Fibroblast of upper back skin (primary cell): ENCODE results near the gene LRMDA.

Experiments
- DNase-seq: peaks from one replicate; pipeline ENCODE4 v3.0.0-alpha.2; 2013

The LRMDA gene

DNA sequence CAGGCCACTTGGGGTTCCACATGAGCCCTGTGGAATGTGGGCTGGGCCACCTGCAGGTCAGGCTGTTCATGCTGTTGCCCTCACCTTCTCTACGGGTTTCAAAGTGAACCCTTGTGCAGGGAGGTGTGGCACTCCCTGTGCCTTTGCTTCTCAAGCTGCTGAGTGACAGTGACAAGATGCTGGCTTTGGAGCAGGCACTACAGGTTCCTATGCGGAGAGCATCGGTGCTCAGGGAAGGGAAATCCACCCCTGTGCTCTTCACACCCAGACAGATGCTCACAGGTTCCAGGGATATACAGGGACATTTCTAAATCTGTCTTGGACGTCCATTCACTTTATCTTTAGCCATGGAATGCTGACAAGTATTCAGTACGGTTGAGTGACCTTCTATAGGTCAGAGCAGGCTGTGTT lies 1005.0 kb downstream of the LRMDA start:
- DNase-seq: no peak

DNA sequence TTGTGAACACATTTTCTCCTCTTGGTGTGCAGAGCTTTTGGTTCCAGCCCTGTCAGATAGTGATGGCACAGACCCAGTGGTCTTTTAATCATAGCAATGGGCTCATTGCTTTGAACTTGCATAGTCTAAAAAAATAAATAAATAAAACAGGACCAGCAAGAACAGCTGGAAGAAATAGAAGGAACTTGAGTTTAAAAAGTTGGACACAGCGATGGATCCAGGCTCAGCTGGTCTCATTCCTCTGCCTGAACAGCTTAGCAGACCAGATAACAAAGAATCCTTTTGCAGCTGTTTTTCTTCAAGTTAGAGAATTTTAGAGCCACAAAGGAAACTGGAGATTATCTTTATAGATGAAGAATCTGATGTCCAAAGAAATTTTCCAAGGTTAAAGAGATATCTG lies 1005.6 kb downstream of the LRMDA start:
- DNase-seq: no peak

DNA sequence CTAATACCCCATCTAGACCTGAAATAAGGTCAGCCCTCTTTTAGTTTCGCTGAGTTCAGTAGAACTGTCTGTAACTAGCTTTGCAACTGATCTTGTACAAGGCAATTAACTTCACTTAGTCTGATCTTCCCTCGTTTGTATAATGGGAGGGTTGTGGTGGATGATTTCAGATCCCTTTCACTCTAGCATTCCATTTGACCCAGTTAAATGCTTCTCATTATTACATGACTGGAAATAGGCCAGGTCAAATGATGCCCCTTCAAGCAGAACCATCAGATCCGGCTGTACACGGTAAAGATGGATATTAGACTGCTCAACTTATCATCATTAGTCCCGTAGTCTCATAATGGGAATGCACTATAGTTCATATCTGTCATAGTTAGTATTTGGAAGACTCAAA lies 1009.0 kb downstream of the LRMDA start:
- no peak for DNase-seq

DNA sequence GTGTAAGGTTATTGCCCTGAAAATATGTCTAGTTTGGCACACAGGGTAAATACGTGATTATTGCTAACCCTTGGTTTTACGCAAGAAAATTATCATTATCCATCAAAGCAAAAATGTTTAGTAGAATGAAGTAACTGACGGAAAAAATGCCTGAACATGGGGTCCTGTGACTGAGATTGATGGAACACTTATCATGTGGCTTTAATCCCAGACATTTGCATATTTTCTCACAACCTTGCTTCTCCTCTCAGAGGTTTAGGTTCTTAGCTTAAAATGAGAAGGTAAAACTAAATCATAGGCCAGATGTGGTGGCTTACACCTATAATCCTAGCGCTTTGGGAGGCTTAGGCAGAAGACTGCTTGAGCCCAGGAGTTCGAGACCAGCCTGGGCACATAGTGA lies 1010.7 kb downstream of the LRMDA start:
- DNase-seq: no peak

DNA sequence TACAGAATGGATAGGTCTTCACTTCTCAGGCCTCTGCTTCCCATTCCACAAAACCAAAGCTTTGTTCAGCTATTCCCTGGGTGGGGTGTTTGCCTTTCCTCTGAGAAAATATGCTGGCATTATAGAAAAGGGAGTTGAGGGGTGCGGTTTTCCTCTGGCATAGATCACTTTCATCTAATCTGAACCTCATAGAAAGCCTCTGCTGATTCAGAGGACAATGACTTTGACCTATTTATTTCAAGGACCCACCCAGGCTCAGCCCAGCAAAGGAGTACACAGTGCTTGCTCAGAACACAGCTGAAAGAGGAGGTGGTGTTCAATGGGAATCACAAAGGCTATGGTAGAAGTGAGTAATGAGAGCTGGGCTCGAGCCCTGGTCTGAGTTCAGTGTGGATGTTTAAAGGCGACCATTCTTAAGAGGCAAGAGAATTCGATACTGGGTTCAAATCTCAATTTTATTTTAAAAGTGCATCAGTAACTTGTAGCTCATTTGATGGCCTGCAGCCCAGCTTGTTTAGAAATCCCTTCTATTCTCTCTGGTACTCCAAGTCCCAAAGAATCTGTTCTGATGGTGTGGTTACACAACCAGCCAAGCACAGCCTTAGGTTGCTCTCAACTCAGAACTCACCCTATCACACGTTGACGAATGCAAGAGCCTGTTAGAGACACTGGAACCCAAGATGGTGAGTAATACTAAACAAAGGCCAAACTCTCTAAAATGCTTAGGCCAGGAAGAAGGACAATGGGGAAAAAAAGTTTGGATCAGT lies 1012.8 kb downstream of the LRMDA start:
- no peak for DNase-seq

DNA sequence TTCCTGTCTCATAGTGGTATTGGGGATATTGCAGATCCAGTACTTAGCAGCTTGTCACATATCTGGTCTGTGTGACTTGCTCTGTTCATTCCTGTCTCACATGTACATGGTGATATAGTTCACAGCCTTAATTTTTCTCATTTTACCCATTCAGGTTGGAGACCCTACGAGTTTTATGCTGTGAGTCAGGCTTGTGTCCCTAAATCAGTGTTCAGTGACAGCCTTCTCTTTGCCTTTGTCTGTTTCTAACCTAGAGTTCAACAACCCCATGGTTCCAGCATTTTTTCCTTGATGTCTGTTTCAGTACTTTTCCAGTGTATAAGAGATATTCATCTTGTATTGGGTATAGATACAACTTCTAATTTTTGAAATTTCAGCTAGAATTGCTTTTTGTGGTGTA lies 1016.2 kb downstream of the LRMDA start:
- no peak for DNase-seq

DNA sequence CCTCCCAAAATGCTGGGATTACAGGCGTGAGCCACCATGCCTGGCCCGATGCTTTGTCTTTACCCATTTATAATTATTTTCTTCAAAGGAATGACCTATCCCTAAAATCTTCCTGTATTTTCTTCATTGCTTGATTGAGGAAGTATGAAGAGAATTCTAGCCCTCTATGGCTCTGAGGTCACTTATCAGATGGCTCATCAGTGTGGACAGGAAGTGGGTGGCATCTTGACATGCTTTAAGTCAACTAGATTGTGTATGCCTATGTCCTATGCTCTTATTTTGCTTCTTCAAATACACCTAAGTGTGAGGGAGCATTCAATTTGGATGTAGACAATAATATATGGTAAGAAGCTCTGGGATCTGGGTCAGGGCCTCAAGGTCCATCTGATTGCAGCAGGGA lies 1020.5 kb downstream of the LRMDA start:
- DNase-seq: no peak

DNA sequence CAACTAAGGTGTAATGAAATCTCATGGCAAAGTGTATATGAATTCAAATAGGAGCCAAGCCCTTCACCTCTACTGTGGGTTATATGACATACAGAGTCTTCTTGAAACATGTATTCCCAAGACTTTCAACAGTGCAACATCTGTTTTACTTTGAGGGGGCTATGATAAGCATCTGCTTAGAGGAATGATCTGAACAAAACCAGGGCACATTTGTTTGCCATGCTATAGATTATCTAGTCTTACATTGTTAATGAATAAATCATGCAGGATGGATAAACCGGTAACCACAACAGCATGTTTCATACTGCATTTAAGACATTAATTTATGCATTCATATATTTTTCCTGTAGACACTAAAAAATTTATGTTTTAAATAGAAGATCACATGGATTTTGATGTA lies 1021.9 kb downstream of the LRMDA start:
- peak; percentile 86 for DNase-seq

DNA sequence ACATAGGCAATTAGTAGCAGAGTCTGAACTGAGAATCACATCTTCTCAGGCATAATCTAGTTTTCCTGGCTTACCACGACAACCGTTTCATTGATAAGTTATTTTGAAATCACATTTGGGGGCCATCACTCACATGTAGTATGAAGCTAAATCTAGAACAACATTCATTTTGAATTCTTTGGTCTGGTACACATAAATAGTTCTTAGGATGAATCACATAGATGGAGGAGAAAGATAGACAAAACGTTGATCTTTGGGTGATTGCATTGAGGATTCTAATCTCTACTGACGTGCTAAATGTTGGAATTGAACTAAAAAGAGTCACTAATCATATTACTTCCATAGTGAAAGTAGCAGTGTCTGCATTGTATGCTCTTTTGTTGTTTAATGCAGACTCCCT lies 1022.6 kb downstream of the LRMDA start:
- DNase-seq: peak; percentile 67

DNA sequence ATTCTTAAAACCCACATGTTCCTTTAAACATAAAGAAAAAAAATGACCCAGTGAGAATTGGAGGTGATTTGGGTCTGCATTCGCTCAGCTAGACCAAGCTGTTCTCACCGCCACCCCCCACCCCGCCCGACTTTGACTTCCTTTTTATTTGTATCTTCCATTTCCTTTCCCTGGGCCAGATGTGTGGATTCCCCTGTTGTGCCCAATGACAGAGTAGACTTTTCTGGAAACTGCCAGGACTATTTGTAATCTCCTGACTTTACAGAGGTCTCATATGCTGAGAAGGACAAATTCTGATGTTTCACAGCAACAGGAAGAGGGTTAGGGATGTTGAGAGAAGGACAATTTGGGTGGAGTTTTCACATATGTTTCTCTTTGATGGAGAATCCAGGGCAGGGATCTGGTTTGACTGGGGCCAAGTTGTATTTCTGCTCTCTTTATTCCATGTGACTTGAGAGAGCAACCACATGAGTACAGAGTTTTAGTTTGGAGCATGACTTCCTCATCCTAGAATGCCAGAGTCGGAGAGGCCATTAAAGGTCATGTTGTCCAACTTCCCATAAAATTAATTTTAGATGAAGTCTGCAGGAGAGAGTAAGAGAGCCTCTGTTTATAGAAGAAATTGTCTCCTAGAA lies 1023.2 kb downstream of the LRMDA start:
- DNase-seq: no peak

DNA sequence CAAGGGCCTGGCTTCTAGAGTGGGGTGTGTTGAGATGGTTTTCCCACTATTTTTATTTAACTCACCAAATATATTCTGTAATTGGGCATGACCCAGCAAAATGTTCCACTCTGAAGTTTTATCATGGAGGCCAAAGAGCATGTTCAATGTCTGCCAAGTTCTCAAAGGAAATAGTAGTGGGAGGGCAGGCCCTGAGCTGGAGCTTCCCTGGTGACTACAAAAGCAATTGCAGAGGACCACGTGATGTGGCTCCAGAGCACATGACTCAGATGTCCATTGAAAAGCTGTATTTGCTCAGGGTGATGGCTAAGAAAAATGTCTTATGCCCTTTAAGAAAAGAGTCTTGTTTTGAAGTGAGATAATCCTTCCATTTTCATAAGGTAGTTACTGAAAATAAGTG lies 1024.8 kb downstream of the LRMDA start:
- DNase-seq: no peak

DNA sequence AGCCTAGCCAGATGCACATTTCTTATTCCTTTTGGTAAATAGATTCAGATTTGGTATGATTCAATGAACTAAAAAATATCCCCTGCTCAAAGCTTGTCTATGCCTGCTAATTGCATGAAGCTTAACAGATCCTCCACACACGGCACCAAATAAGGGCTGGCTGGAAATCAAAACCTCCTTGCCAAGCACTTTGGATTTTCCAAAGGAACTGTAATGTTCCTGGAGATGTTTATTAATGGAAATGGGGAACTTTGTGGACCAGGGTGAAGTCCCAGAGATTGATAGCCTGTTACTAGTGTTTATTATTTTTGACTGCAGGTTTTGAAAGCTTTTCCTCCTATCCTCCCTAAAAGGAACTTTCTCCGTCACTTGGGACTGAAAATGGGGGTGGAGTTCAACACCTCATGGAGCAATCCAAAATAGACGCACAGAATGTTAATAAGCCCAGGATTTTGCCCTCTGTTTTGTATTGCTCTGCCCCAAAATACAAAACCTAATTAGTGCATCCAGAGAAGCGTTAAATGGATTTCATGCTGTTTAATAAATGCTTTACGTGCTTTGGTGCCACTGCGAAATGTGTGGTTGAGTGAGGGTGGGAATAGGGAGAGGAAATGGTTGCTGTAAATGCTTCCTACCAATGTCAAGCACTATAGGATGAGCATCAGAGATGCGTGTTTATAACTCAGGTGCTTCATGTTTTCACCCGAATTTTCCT lies 1027.7 kb downstream of the LRMDA start:
- DNase-seq: no peak

DNA sequence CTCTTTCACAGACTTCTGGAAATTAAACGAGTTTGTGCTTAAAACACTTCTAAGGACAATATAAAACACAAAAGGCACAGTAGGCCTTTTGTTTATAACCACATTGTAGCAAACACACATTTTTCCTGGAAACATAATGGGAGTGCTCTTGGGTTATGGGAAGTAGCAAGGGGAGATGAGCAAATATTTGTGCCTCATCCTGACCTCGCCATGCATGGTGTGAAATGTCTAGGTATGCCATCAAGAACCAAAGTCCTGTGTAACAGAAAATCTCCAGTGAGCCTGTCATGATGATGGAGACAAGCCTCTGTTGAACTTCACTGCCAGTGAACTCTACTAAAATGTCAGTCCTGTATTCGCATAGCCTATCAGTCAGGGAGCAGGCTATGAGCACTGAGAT lies 1029.6 kb downstream of the LRMDA start:
- DNase-seq: no peak

DNA sequence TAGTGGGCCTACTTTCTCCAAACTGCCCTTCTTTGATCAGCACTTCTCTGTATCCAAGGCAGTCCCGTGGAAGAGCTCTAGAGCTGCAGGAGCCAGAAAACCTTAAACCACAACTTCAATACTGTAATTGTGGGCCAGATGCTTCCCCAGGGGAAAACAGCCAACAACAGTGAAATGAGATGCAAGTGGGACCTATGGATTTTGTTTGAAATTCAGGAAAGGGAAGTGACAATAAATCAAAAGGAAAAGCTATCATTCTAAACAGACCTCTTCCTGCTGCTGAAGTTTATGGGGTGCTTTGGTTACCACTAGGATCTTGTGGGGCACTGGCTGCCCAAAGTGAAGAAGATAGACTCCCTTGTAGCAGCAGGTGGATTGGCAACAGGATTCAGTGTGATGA lies 1031.7 kb downstream of the LRMDA start:
- DNase-seq: peak; percentile 27

DNA sequence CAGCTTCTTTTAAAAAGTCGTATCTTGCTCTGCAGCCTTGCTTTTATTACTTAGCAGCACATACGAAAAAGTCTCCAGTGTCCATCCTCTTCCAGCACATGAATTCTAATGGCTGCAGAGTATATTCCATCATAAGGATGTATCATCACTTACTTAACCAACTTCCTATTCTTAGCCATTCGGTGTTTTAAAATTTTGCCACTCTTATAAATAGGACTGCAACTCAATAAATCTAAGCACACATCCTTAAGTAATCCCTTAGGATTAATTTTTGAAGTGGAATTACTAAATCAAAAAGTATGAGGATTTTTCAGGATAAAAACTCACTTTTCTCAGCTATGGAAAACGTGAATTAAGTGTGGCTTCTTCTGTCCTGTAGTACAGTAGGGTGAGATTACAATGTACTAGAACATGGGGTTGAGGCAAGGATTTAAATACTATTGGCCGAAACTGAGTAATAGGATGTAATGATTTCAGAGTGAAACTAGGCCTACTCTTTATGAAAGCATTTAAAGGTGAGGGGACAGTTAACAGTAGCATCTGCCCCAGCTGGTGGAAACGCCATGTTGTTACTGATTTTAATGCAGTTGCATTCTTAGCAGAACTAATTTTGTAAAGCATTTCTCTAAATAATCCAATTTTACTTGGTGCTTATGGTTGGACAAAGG lies 1035.5 kb downstream of the LRMDA start:
- DNase-seq: no peak

DNA sequence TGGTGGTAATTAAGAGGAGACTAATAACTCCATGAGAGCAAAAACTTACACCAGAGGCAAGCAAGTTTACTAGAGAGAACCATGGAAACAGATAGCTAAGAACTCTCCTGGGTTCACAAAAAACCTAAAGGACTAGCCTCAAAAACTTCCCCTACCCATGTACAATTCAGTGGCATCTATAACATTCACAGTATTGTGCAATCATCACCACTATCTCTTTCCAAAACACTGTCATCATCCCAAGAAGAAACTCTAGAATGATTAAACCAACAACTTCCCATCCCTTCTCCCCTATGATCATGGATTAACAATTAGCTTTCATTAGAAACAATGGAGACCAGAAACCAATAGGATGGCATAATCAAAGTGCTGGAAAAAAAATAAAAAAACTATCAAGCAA lies 1038.3 kb downstream of the LRMDA start:
- DNase-seq: no peak

DNA sequence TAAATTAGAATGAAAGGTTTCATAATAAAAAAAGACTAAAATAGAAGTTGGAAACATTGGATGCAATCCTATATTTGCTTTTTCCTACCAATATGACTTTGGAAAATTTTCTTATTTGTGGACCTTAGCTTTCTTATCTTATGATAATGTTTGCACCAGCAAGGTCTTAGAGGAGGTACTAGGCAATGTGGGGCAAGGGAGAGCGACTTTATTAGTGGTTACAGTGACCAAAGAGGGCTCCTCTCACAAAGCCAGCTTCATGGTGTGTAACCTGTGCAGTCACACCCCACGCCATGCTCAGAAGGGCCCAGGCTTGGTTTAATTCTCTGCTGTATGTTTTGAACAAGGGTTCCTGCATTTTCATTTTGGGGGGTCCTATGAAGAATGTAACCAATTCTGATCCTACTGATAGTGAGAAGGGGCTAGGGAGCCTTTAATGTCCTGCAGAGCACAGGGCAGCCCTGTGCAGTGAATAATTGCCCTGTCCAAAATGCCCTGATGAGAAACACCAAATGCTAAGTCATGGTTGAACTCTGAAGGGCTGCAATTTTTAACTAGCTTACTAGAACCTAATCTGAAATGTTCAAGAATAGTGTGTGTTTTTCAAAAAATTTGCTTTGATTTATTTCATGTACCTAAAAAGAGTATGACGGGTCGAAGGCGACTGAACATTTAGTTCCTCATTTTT lies 1047.8 kb downstream of the LRMDA start:
- DNase-seq: no peak

DNA sequence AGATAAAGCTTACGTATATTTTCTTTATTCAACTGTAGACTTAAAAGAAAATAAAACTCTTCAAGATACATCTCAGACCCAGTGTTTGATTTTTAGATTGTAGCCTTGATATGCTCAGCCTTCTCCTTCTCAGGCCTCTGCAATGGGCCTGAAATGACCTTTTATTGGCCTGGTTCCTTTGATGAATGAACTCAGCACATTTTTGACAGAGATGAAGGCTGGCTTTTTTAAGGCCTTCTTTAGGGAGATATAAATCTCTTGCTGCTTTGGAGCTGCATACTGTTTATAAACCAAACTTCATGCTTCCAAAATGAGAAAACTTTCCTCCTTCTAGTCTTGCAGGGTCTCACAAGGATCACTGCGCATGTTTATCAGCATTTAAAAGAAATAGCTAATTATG lies 1049.8 kb downstream of the LRMDA start:
- DNase-seq: no peak

DNA sequence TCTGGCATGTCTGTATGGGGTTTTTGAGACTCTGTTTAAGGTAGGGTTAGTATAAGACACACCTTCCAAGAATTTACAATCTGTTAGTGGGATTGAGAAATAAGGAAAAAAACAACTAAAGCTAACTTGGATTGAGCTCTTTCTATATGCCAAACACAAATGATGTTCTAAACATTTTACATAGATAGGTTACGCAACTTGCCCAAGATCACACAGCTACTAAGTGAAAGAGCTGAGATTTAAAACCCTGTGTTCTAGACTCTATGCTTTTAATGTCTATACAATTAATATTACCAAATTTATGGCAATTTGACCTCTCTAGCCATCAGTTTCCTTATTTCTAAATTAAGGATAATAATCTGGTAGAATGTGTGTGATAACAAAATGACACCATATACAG lies 1056.2 kb downstream of the LRMDA start:
- DNase-seq: no peak

DNA sequence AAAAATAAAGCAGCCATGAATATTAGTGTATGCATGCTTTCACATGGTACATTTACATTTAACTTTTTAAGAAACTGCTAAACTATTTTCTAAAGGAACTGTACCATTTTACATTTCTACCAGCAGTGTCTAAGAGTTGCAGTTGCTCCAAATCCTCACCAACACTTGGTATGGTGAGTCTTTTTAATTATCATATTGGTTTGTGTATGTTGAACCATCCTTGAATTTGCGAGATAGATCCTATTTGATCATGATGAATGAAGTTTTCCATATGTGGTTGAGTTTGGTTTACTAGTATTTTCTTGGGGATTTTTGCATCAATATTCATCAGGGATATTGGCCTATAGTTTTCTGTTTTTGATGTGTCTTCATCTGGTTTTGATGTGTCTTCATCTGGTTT lies 1057.2 kb downstream of the LRMDA start:
- no peak for DNase-seq

DNA sequence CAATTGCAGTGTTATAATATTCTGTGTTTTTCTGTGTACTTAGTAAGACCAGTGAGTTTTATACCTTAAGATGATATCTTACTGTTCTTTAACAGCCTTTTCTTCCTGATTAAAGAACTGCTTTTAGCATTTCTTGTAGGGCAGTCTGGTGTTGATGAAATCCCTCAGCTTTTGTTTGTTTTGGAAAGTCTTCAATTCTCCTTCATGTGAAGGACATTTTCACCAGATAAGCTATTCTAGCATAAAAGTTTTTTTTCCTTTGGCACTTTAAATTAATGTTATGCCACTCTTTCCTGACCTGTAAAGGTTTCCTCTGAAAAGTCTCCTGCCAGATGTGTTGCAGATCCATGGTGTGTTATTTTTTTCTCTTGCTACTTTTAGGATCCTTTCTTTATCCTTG lies 1059.8 kb downstream of the LRMDA start:
- peak; percentile 26 for DNase-seq

DNA sequence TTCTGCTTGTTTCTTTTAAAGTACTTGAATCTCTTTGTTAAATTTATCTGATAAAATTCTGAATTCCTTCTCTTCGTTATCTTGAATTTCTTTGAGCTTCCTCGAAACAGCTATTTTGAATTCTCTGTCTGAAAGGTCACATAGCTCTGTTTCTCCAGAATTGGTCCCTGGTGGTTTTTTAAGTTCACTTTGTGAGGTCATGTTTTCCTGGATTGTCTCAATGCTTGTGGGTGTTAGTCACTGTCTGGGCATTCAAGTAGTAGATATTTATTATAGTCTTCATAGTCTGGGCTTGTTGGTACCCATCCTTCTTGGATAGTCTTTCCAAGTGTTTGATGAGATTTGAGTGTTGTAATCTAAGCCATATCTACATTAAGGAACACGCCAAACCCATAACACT lies 1060.6 kb downstream of the LRMDA start:
- peak; percentile 98 for DNase-seq
